K562 (cell line): ENCODE data around the gene ARHGAP4. TPM values are rescaled to one million over a fixed set of nuclear protein-coding genes. Genes with fewer than 3 reads are reported as not detected.
A peak's percentile ranks its signal among the peaks of the same experiment; 100 is the strongest.

Experiments
- CHD2 ChIP-seq: IDR thresholded peaks from 2 replicates; pipeline ENCODE4 v1.6.1; 2011; ENCODE audit warnings: low read depth, low read length
- DEAF1 ChIP-seq: fragments of 450-650 bp; formaldehyde crosslinking; IDR thresholded peaks from 2 replicates; pipeline ENCODE4 v1.4.0; 2020; ENCODE audit warnings: mild to moderate bottlenecking, moderate library complexity
- GTF3C2 ChIP-seq: IDR thresholded peaks from 3 replicates; pipeline ENCODE4 v1.6.1; 2011; ENCODE audit warnings: borderline replicate concordance, mild to moderate bottlenecking, moderate library complexity; ENCODE audit not compliant: insufficient read length; ENCODE audit errors: extremely low read depth
- NCOA4 ChIP-seq: fragments of 450-650 bp; IDR thresholded peaks from 2 replicates; pipeline ENCODE4 v1.6.1; 2018; ENCODE audit warnings: mild to moderate bottlenecking; ENCODE audit not compliant: partially characterized antibody
- RBBP5 ChIP-seq: fragments of 200-600 bp; sonication (generic); IDR thresholded peaks from 2 replicates; pipeline ENCODE4 v1.6.1; 2012; ENCODE audit warnings: borderline replicate concordance, mild to moderate bottlenecking, low read length, control low read depth, inconsistent platforms; ENCODE audit not compliant: insufficient read depth, poor library complexity, severe bottlenecking
- RBM17 ChIP-seq: fragments of 200-400 bp; formaldehyde crosslinking; IDR thresholded peaks from 2 replicates; pipeline ENCODE4 v1.6.1; 2017; ENCODE audit warnings: low read depth, mild to moderate bottlenecking, low read length, borderline replicate concordance
- TAF9B ChIP-seq: fragments of 450-650 bp; IDR thresholded peaks from 2 replicates; pipeline ENCODE4 v1.6.1; 2018; ENCODE audit warnings: mild to moderate bottlenecking; ENCODE audit not compliant: partially characterized antibody
- UBTF ChIP-seq, 2 experiments: IDR thresholded peaks; 2 replicates each; pipeline ENCODE4 v1.6.1; 2012; ENCODE audit warnings: improper control_type of control experiment in 2 of 2, low read depth in 2 of 2, low read length in 2 of 2, borderline replicate concordance in 1 of 2
- USF1 ChIP-seq: sonication (generic); formaldehyde crosslinking; IDR thresholded peaks from 2 replicates; pipeline ENCODE4 v1.9.0; 2022; ENCODE audit warnings: mild to moderate bottlenecking, missing genetic modification reagents
- YY1 ChIP-seq, 3 experiments: IDR thresholded peaks; 2 replicates each; pipeline ENCODE4 v1.6.1; 2011; ENCODE audit warnings: low read length in 2 of 3, mild to moderate bottlenecking in 2 of 3, moderate library complexity in 2 of 3, borderline replicate concordance in 1 of 3, control low read depth in 1 of 3, low read depth in 1 of 3; ENCODE audit not compliant: insufficient read depth in 3 of 3, insufficient replicate concordance in 2 of 3, control insufficient read depth in 1 of 3, insufficient read length in 1 of 3; ENCODE audit errors: extremely low read depth in 1 of 3
- ZBTB2 ChIP-seq: fragments of 450-650 bp; IDR thresholded peaks from 2 replicates; pipeline ENCODE4 v1.6.1; 2016; ENCODE audit warnings: antibody characterized with exemption
- ZNF212 ChIP-seq: fragments of 450-650 bp; formaldehyde crosslinking; IDR thresholded peaks from 2 replicates; pipeline ENCODE4 v1.4.0; 2020; ENCODE audit warnings: mild to moderate bottlenecking
- ZNF354B ChIP-seq: fragments of 250-450 bp; sonication (Bioruptor Pico); IDR thresholded peaks from 2 replicates; pipeline ENCODE4 v1.4.0; 2020
- ZNF398 ChIP-seq: fragments of 250-450 bp; sonication (Bioruptor Pico); IDR thresholded peaks from 2 replicates; pipeline ENCODE4 v1.8.0; 2021; ENCODE audit warnings: moderate library complexity, mild to moderate bottlenecking, inconsistent platforms
- polyA plus RNA-seq, 8 experiments: library from polyadenylated mRNA; depleted of rRNA in 4 of 8; stranded (reverse) in 5 of 8; unstranded in 3 of 8; fragments of >200 nt; fragmentation: Nextera tagmentation in 2 of 8; fragmentation: Illumina TruSeq in 1 of 8; extraction: Ambion mirVana in 2 of 8; extraction: Trizol in 1 of 8; gene quantifications; 2 replicates each; pipeline versions ENCODE4 v1.2.1 to v1.2.3, GENCODE V29; 2011 to 2014; ENCODE audit warnings: inconsistent platforms in 1 of 8, missing spikeins in 1 of 8
- total RNA-seq, 7 experiments: library from RNA; depleted of rRNA in 6 of 7; stranded (reverse); fragments of >200 nt in 6 of 7; fragmentation: Illumina TruSeq in 2 of 7; extraction: Trizol in 2 of 7; gene quantifications; 2 replicates each; pipeline versions ENCODE4 v1.2.1 to v1.2.3, GENCODE V29; 2011 to 2021; ENCODE audit warnings: low replicate concordance in 1 of 7

Gene ARHGAP4
- total and polyA plus RNA-seq, 9 of the 15 experiments (the other 6 are each of a cell fraction or from before 2014, with no cell fraction given): 0.30 to 81.8 (median 13.5) TPM

GRCh38 chrX:153875391-153876111, 50.5 kb downstream of the ARHGAP4 start (continued):
- TF ChIP-seq ZBTB2 (no peak), ZNF212 (CRISPR knock-in tag) (no peak), USF1 (CRISPR knock-in tag) (peak; percentile 69), NCOA4 (no peak), RBM17 (no peak), TAF9B (no peak), DEAF1 (CRISPR knock-in tag) (no peak), GTF3C2 (no peak), YY1 (IDR thresholded peaks at IDR 0.05; ENCODE audit: borderline replicate concordance in 1 of 3, control insufficient read depth in 1 of 3, extremely low read depth in 1 of 3, insufficient read depth in 3 of 3, insufficient read length in 1 of 3, insufficient replicate concordance in 2 of 3, low read depth in 1 of 3, low read length in 2 of 3) (peak in 1 of 3 experiments; percentile 54), ZNF398 (CRISPR knock-in tag) (no peak), ZNF354B (no peak), RBBP5 (no peak), CHD2 (no peak), UBTF (IDR thresholded peaks at IDR 0.05; ENCODE audit: borderline replicate concordance in 1 of 2, low read depth in 2 of 2, low read length in 2 of 2) (no peak)
